ENCODE measurements around the gene HDHD3.
"Not testable (repeated sequence)": the region's sequence is repeated elsewhere in the genome, so short reads cannot be mapped to it uniquely, and the experiment has no call there.

Gene HDHD3, protein sequence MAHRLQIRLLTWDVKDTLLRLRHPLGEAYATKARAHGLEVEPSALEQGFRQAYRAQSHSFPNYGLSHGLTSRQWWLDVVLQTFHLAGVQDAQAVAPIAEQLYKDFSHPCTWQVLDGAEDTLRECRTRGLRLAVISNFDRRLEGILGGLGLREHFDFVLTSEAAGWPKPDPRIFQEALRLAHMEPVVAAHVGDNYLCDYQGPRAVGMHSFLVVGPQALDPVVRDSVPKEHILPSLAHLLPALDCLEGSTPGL

DNA sequence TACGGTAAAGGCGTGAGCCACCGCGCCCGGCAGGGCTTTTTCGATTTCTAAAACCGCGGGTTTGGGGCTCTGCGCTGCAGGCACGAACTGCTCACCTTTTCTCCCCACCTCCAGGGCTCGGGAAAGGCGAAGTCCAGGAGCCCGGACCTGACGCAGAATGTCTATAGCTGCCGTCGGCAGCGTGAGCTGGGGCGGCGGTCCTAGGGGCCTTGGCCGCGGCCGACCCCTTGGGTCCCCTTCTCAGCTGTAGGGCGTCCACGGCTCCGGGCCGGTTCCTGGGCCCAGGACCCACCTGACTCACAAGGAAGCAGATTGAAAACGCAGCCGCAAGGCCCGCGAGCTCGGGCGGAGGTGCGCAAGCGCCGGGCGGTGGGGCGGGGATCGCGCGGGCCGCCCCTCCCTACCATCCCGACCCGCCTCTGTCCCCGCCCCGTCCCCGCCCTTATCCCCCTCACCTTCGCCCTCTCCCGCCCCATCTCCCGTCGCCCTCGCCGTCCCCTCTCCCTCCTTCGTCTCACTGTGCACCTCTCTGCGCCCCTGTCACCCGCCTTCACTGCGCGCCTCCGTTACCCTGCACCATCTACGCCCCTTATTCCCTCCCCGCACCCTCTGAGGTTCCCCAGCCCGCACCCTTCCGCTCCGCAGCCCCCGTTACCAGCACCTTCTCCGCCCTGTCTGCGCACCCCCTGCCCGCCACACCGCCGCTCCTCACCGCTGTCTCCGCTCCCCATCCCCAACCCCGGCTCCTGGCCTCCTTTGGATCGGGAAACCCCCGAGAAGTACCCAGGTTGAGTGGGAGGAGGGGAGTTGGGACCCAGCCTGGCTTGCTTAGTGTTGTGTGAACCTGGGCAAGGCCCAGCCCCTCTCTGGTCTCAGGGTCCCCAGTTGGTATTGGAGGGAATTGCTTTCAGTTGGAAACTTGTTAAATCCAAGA, at the start of gene HDHD3:
TSS of gene HDHD3 (minus strand) at position 353 of the 934 bp plus-strand sequence. CDS start 2,632 bp downstream, outside the sequence.
- DNase-seq (ENCODE audit: low read depth, low spot score) = no peak

DNA sequence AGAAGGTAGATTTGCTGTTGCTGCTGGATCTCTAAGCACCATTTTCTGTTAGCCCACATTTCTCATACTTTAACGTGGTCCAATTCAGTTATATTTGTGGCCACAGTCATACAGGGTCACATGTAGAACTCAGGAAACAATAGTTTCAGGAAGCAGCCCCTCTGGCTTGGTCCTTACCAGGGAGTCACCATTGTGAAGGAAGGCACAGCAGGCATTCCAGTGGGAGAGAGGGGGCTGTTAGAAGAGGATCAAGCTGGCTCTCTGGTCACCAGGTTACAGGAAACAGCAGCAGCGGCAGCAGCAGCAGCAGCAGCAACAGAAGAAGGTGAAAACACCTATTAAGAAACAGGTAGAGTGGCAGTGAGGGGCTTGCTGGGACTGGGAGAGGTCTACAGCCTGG, 48.3 kb upstream of the HDHD3 start:
- no peak for DNase-seq (ENCODE audit: low read depth, low spot score)

DNA sequence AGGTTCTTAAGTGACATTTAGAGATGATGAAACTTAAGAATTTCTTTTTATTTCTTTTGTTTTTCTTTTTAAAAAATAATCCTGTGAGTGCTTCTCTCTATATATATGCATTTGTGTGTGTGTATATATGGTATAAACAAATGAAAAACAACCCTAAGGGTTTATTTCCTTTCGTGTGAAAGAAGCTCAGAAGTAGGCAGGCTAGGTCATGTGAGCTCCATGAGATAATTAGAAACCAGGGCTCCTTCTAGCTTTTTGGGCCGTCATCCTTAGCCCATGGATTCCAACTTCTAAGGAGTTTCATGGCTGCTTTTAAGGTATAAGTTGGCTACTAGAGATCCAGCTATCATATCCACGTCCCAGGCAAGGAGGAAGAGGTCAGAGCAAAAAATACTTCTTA, 44.9 kb upstream of the HDHD3 start:
- no peak for DNase-seq (ENCODE audit: low read depth, low spot score)

DNA sequence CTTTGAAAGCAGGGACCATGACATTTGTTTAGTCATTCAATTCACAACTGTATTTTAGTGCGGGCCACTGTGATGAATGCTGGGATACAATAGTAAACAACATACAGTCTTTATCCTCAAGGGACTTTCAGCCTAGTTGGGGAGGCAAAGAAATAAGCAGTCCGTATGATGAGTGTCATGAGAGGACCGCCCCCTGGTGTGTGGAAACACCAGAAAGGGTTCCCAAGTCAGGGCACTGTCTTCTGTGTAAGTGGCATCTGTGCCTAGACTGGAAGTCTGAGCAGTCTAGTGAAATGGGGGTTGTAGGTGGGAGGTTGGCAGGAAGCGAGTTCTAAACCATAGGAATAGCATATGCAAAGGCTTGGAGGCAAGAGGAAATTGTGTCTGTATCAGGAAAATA, 40.6 kb upstream of the HDHD3 start:
- DNase-seq (ENCODE audit: low read depth, low spot score) = no peak

DNA sequence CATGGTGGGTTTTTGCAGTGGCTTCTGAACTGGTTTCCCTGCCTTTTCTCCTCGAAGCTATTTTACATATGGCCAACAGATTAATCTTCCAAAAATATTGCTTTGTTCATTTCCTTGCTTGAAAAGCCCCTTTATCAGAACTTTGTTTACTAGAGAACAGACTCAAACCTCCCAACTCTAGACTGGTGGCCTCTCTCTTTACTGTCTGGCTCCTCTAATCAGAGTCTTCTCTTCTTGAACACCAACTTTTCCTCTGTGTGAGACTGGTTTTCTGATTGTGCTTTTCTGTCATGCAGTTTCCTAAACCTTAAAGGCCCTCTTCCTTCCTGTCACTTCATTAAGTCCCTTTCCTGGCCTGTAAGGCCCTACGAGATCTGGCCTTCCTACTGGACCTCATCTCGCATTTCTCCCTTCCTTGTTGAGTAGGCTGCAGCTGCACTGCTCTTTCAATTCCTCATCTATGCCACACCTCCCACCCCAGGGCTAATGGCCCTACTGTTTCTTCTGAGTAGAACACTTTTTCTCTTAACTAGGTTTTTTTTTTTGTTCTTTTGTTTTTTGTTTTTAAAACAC, 39.4 kb upstream of the HDHD3 start:
- no peak for DNase-seq (ENCODE audit: low read depth, low spot score)

DNA sequence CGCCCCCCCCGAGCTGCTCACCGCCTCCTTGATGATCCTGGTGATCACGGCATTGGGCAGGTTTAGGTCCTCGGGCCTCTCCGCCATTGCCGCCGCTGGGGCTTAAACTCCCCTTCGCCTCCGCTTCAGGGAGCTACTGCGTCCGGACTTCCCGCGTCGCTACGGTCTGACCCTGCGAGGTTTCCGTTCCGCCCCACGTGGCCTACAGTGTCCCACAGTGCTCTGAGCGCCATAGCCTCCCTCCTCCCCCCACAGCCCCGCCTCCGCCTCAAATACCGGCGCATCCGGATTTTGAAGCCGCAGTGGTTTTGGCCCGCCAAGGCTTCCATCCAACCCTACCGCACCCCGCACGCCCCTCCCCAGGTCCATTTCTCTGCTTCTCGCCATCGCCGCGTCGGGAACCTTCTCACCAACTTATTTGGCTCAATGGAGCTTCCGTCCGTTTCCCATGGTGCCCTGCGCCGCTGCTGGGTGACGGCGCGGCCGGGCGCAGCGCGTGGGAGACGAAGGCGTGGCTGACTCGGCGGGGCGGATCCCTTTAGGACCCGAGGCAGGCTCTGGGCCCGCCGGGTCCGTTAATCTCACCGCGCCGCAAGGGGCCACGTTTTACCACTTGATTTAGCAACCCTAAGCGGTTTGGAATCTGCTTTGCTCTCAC, 33.5 kb upstream of the HDHD3 start, which contains the start of the genes C9orf43 and POLE3:
TSS of gene C9orf43 (plus strand) at position 541 of the 658 bp plus-strand sequence. CDS start 2,747 bp downstream, outside the sequence.
TSS of gene POLE3 (minus strand) at position 469 of the 658 bp plus-strand sequence. CDS start at position 87, 382 bp downstream.
- peak; percentile 73 for DNase-seq (ENCODE audit: low read depth, low spot score)

DNA sequence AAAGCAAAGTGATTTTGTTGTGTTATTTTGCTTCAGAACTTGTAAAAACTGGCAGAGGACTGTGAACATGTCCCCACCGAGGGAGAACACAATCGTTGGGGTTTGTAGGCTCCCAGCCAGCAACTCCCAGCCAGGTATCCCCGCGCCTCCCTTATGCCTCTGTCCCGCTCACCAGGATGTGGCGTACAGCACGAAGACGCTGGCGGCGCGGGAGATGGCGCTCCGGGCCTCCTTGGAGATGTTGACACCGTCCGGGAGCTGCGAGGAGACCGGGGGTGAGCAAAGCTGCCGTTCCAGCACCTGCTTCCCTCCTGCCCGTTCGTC, 33.1 kb upstream of the HDHD3 start:
- no peak for DNase-seq (ENCODE audit: low read depth, low spot score)

DNA sequence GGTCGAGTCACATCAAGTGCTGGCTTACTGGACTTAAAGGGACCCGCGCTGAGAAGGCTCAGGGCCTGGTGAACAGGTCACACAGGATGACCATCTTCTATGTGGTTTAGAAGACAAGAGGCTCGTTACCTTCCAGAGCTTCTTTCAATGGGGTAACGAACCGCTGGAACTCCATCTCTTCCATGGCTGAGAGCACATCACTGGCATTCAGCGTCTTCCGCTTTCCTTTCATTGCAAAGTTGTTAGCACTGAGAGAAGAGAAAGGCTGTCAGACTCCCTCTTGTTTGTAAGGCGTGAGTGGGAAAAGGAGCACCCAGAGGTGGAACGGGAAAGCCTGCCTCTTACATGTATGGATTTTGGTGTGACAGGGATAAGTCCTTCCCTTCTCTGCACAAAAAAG, 32.7 kb upstream of the HDHD3 start:
- DNase-seq (ENCODE audit: low read depth, low spot score) = no peak

DNA sequence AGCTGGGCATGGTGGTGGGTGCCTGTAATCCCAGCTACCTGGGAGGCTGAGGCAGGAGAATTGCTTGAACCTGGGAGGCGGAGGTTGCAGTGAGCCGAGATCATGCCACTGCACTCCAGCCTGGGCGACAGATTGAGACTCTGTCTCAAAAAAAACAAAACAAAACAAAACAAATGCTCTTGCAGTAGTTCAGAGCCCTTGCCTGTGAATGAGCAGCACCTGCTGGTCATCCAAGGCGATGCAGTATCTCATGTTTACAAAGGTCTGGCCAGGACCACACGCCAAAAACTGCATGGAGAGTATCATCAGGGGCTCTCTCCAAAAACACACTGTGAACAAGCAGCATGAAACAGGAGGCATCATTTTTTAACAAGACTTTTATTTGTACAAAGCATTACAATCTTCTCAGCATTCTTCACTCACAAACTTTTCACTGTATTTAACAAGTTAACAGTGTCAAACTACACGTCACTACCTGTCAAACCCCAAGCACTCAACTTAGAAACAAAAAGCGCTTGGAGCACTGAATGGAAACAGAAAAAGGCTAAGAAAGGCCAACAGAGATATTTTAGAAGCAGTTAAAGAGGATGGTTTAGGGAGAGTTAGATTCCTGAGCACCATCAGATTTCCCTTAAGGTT, 30.2 kb upstream of the HDHD3 start:
- not testable (repeated sequence) for DNase-seq (ENCODE audit: low read depth, low spot score)

DNA sequence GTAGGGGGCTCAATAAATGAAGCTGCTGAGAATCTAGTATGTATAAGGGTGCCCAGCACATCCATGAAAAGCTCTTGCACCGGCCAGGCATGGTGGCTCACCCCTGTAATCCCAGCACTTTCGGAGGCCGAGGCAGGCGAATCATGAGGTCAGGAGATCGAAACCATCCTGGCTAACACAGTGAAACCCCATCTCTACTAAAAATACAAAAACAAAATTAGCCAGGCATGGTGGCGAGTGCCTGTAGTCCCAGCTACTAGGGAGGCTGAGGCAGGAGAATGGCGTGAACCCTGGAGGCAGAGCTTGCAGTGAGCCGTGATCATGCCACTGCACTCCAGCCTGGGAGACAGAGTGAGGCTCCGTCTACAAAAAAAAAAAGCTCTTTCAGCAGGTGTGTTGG, 29.6 kb upstream of the HDHD3 start:
- not testable (repeated sequence) for DNase-seq (ENCODE audit: low read depth, low spot score)

DNA sequence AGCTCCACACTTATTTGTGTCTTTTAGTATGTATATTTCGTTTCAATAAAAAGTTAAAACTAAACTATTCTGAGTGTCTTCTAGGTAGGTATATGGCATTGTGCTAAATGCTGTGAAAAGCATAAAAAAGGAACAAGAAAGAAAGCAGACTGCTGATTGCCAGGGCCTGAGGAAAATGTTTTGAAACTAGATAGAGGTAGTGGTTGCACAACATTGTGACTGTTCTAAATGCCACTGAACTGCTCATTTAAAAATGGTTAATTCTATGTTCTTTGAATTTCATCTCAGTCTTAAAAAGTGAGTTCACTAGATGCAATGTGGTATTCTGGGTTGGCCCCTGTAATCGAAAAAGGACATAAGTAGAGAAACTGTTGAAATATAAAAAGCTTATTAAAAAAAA, 26.9 kb upstream of the HDHD3 start:
- no peak for DNase-seq (ENCODE audit: low read depth, low spot score)

DNA sequence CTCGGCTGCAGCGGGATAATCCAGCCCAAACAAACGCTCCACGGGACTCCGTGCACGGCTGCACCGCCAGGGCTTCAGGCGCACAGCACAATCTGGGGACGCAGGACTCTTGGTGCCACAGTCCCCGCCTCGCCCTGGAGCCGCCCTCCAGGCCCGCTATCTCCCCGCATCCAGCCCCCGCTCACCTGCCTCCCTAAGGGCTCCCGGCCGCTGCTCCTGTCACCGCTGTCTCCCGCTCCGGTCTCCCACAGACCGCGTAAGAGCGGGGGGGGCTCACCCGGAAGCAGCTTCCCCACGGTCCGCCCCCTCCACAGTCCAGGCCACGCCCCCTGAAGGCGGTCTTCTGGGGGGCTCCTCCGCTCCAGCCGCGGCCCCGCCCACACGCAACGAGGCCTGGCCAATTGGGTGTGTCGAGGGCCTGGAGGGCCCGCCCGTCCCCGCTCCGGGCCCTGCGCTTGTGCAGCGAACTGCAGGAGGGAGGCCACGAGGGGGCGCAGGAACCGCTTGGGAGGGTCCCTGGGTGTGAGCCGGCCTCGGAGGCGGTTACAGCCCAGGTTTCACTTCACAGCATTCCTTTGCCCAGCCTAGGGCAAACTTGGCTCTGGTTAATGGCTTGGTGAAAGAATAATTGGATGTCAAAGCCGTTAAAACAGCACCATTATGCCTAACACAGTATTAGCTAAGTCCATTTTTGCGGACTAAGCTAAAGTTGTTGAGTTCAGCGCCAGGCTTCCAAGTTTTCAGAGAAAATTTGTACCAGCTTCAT, 24.4 kb upstream of the HDHD3 start, which contains the start of gene ALAD:
TSS of gene ALAD (minus strand) at position 258 of the 766 bp plus-strand sequence. CDS start 7,725 bp downstream, outside the sequence.
- DNase-seq (ENCODE audit: low read depth, low spot score) = no peak

DNA sequence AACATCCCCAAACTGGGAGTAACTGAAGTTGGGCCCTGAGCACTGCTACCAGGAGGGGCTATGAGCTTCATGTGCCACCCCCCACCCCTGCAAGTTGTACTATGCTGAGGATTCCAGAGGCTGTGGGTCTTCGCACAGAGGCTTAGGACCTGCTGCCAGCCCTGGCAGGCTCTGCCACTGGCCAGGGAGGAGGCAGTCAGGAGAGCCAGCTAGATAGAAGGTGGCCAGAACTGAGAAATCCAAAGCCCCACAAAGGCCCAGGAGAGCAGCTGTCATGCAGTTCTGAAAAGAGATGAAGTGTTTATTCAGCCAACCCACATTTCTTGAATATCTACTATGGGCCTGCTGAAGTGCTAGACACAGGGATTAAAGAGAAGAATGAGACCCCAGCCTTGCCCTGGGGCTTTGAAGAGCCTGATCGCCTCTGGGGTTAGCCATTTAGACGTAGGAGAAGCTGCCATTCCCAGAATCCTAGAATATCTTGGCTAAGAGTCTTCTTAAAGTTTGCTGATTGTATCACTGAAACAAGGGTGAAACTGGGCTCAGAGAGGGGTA, 22.9 kb upstream of the HDHD3 start:
- no peak for DNase-seq (ENCODE audit: low read depth, low spot score)

DNA sequence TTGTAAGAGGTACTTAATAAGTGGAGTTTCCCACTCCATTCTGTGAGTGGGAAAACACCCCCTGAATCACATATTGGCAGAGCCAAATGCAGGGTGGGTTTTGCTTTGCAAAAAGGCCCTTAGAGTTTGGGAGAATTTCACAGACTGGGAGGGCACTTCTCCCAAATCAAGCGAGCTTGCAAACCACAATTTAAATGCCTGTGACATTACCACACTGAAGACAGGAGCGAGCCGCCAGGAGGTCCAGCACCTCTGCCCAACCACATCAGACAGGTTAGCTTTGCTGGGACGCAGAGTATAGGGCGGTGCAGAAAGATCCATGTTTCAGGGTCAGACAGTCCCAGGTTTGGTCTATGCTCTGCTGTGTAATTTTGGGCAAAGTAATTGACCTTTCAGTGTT, 22.0 kb upstream of the HDHD3 start:
- DNase-seq (ENCODE audit: low read depth, low spot score) = no peak

DNA sequence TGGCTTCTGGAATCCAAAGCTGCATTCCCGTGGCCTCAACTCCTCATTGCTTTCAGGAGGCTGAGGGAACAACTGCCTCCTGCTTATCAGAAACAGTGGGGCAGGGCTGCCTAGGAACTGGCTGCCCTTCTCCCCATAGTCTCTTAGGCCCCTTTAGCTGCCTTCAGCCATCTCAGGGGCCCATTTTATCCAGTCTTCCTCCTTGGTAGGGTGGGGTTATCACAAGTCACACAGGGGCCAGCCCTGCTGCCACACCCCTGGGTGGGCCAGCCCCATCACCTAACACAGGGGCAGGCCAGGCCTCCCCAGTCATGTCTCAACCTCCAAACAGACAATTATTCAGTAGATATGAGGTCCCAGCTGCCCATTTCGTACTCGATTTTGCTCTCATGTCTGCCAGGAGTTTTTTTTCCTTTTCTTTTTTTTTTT, 20.4 kb upstream of the HDHD3 start:
- DNase-seq (ENCODE audit: low read depth, low spot score) = no peak

DNA sequence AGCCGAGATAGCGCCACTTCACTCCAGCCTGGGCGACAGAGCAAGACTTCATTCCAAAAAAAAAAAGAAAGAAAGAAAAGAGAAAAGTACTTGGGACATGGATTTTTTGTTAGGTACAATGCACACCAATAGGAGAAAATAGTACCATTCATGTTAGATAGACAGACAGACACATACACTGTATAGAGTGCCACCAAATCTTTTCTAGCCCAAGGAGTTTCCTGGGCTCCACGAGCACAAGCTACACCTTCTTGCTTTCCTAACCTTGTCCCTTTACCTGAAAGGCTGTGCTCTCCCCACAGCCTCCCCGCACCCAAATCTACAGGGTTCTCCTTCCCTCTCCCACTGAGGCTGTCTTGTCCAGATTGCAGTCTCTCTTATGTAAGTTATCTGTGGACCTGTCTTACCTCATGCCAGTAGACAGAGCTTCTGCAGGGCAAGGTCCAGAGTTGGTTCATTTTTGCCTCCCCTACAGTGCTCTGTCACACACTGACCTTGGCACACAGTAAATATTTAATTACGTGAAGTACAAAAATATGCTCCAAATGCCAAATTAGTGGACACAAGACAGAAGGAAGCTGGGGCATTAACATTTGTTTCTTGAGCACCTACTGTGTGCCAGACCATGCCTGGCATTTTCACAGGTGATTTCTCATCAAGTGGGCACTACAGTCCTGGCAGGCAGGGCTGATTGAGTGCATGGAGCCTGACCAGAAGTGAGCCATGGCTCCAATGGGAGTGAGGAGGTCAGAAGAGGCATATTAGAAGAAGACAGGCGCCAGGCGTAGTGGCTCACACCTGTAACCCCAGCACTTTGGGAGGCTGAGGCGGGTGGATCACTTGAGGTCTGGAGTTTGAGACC, 18.4 kb upstream of the HDHD3 start:
- DNase-seq (ENCODE audit: low read depth, low spot score) = no peak

DNA sequence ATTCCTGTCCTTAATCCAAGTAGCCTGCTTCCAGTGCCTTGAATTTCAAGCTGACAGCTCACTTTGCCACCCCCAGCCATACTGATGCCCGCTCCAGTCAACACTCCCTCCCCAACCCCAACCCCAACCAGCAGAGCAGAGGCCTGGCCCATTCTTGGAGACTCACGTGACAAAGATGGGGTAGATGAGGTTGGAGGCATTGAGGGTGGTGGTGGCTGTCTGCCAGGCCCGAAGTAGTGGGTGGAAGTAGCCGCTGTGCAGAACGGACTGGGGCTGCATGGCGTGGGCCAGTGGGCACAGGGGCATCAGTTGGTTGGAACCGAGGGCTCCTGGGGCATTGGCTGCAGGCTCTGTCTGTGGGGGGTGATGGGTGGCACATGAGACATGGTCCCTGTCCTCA, 16.5 kb upstream of the HDHD3 start:
- no peak for DNase-seq (ENCODE audit: low read depth, low spot score)

DNA sequence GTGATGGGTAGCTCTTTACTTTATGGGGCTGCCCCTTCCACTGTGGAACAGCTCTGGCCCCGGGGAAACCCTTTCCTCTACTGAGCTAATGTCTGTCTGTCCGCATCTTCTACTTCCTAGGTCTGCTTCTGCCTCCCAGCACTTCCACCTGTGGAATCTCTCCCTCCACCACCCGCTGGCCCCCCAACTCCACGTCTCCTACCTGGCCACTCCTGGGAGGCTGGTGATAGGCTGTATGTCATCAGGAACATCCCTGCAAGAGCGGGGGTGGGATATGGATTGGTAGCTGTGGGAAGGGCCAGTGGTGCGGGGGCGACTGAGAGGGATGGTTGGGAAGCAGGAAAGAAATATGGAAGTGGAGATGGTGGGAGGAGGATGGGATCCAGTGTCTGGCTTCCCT, 15.1 kb upstream of the HDHD3 start:
- DNase-seq (ENCODE audit: low read depth, low spot score) = no peak

Measured in iPS DF 19.7 (cell line).